MG63 (cell line): ENCODE measurements around the gene BACE2. TPM values are rescaled to one million over a fixed set of nuclear protein-coding genes. Genes with fewer than 3 reads are reported as not detected.
"Not testable (repeated sequence)": the region's sequence is repeated elsewhere in the genome, so short reads cannot be mapped to it uniquely, and the experiment has no call there.

Source experiments
- DNase-seq: peaks from one replicate; pipeline ENCODE4 v3.0.0-alpha.2; 2020
- H3K27me3 ChIP-seq: fragments of 250-450 bp; sonication (Bioruptor Pico); 2 replicates; pipeline ENCODE4 v1.5.1; 2020; ENCODE audit warnings: mild to moderate bottlenecking, moderate library complexity
- H3K36me3 ChIP-seq: fragments of 250-450 bp; sonication (Bioruptor Pico); 2 replicates; pipeline ENCODE4 v1.5.1; 2020; ENCODE audit warnings: mild to moderate bottlenecking, moderate library complexity
- H3K4me3 ChIP-seq: fragments of 250-450 bp; sonication (Bioruptor Pico); 2 replicates; pipeline ENCODE4 v1.5.1; 2020; ENCODE audit warnings: mild to moderate bottlenecking, moderate library complexity
- H3K9me3 ChIP-seq: fragments of 250-450 bp; sonication (Bioruptor Pico); 2 replicates; pipeline ENCODE4 v1.5.1; 2020; ENCODE audit warnings: mild to moderate bottlenecking, moderate library complexity
- total RNA-seq: library from RNA; depleted of rRNA; stranded (reverse); fragments of >200 nt; shearing (Covaris generic); gene quantifications from 2 replicates; pipeline ENCODE4 v1.2.3, GENCODE V29; 2014; ENCODE audit warnings: low replicate concordance

The BACE2 gene
- total RNA-seq, 1 experiment from 2014 or later, result 220 TPM

GRCh38 chr21:41168391-41169257, 664 bp downstream of the BACE2 start:
- Histone ChIP-seq H3K9me3 (no peaks in the 10 kb centered on the region), H3K4me3 (peak overlapping the region; percentile 93), H3K27me3 (no peaks in the 10 kb centered on the region), H3K36me3 (peaks cover 34% of the 10 kb centered on the region)
- peak; percentile 79 for DNase-seq

GRCh38 chr21:41169258-41169576, 1.3 kb downstream of the BACE2 start:
- DNase-seq, result no peak
- Histone ChIP-seq H3K4me3 (peak overlapping the region; percentile 93), H3K27me3 (no peaks in the 10 kb centered on the region), H3K36me3 (peaks cover 37% of the 10 kb centered on the region), H3K9me3 (no peaks in the 10 kb centered on the region)

GRCh38 chr21:41169701-41170100, 1.7 kb downstream of the BACE2 start:
- DNase-seq, result no peak
- Histone ChIP-seq H3K27me3 (no peaks in the 10 kb centered on the region), H3K9me3 (no peaks in the 10 kb centered on the region), H3K36me3 (peaks cover 40% of the 10 kb centered on the region), H3K4me3 (peak overlapping the region; percentile 93)

GRCh38 chr21:41170442-41170841, 2.5 kb downstream of the BACE2 start:
- peak; percentile 71 for DNase-seq
- peak overlapping the region; percentile 93 for H3K4me3 ChIP-seq
- H3K36me3 ChIP-seq, result peaks cover 40% of the 10 kb centered on the region
- H3K9me3 ChIP-seq, result no peaks in the 10 kb centered on the region
- no peaks in the 10 kb centered on the region for H3K27me3 ChIP-seq

GRCh38 chr21:41170859-41171609, 3.1 kb downstream of the BACE2 start:
- Histone ChIP-seq H3K27me3 (no peaks in the 10 kb centered on the region), H3K9me3 (no peaks in the 10 kb centered on the region), H3K4me3 (peak overlapping the region; percentile 93), H3K36me3 (peaks cover 45% of the 10 kb centered on the region)
- DNase-seq, result peak; percentile 89

GRCh38 chr21:41175080-41175479, 7.1 kb downstream of the BACE2 start:
- DNase-seq, result no peak
- Histone ChIP-seq H3K4me3 (no peak overlapping the region), H3K36me3 (peaks cover 59% of the 10 kb centered on the region), H3K27me3 (no peaks in the 10 kb centered on the region), H3K9me3 (no peaks in the 10 kb centered on the region)

- Histone ChIP-seq H3K4me3 (no peak overlapping the region), H3K9me3 (peaks cover 4% of the 10 kb centered on the region), H3K36me3 (peaks cover 52% of the 10 kb centered on the region), H3K27me3 (no peaks in the 10 kb centered on the region)
- DNase-seq, result no peak
Measured at GRCh38 chr21:41176846-41177245, 8.9 kb downstream of the BACE2 start.

- H3K27me3 ChIP-seq, result no peaks in the 10 kb centered on the region
- peaks cover 50% of the 10 kb centered on the region for H3K36me3 ChIP-seq
- H3K9me3 ChIP-seq, result peaks cover 7% of the 10 kb centered on the region
- no peak overlapping the region for H3K4me3 ChIP-seq
- DNase-seq, result no peak
Measured at GRCh38 chr21:41180752-41181151, 12.8 kb downstream of the BACE2 start.

- Histone ChIP-seq H3K27me3 (no peaks in the 10 kb centered on the region), H3K36me3 (peaks cover 38% of the 10 kb centered on the region), H3K4me3 (no peak overlapping the region), H3K9me3 (peaks cover 7% of the 10 kb centered on the region)
- no peak for DNase-seq
Measured at GRCh38 chr21:41182547-41182946, 14.6 kb downstream of the BACE2 start.

GRCh38 chr21:41183575-41183974, 15.6 kb downstream of the BACE2 start:
- H3K4me3 ChIP-seq, result no peak overlapping the region
- H3K36me3 ChIP-seq, result peaks cover 29% of the 10 kb centered on the region
- H3K27me3 ChIP-seq, result no peaks in the 10 kb centered on the region
- no peak for DNase-seq
- peaks cover 7% of the 10 kb centered on the region for H3K9me3 ChIP-seq

- Histone ChIP-seq H3K9me3 (peaks cover 7% of the 10 kb centered on the region), H3K27me3 (no peaks in the 10 kb centered on the region), H3K36me3 (peaks cover 29% of the 10 kb centered on the region), H3K4me3 (no peak overlapping the region)
- DNase-seq, result no peak
Measured at GRCh38 chr21:41185802-41186201, 17.8 kb downstream of the BACE2 start.

- Histone ChIP-seq H3K36me3 (peaks cover 20% of the 10 kb centered on the region), H3K4me3 (no peak overlapping the region), H3K27me3 (no peaks in the 10 kb centered on the region), H3K9me3 (peaks cover 2% of the 10 kb centered on the region; the same call in 1 of the 2 replicates)
- DNase-seq, result no peak
Measured at GRCh38 chr21:41186755-41187536, 19.0 kb downstream of the BACE2 start.

GRCh38 chr21:41187537-41188025, 19.6 kb downstream of the BACE2 start:
- H3K36me3 ChIP-seq, result peaks cover 18% of the 10 kb centered on the region
- H3K27me3 ChIP-seq, result no peaks in the 10 kb centered on the region
- no peak overlapping the region for H3K4me3 ChIP-seq
- H3K9me3 ChIP-seq, result no peaks in the 10 kb centered on the region
- no peak for DNase-seq

- Histone ChIP-seq H3K36me3 (peaks cover 13% of the 10 kb centered on the region), H3K27me3 (no peaks in the 10 kb centered on the region), H3K9me3 (no peaks in the 10 kb centered on the region), H3K4me3 (no peak overlapping the region)
- no peak for DNase-seq
Measured at GRCh38 chr21:41188486-41189149, 20.7 kb downstream of the BACE2 start.

- Histone ChIP-seq H3K4me3 (no peak overlapping the region), H3K9me3 (no peaks in the 10 kb centered on the region), H3K27me3 (no peaks in the 10 kb centered on the region), H3K36me3 (peaks cover 9% of the 10 kb centered on the region)
- DNase-seq, result no peak
Measured at GRCh38 chr21:41189150-41189745, 21.3 kb downstream of the BACE2 start.

GRCh38 chr21:41192552-41192951, 24.6 kb downstream of the BACE2 start:
- not testable (repeated sequence) for H3K27me3 ChIP-seq, H3K4me3 ChIP-seq, H3K9me3 ChIP-seq, H3K36me3 ChIP-seq, DNase-seq
